PC-9 (cell line): ENCODE results near the gene NLRP12. TPM values are rescaled to one million over a fixed set of nuclear protein-coding genes. Genes with fewer than 3 reads are reported as not detected.

ENCODE experiments used
- BruUV-seq: library from RNA; stranded (reverse); fragments of 400-500 nt; replicated peaks from 2 replicates; lab custom pipeline; 2021; lab: Mats Ljungman, UMichigan
- CTCF ChIA-PET: fragments of 300-600 bp; sonication (Branson Sonifier 250); formaldehyde crosslinking; loops from one replicate; lab custom pipeline; 2022; ENCODE audit warnings: antibody characterized with exemption; lab: Charles Lee
- POLR2A ChIA-PET: fragments of 300-600 bp; sonication (Branson Sonifier 250); formaldehyde crosslinking; loops from one replicate; lab custom pipeline; 2022; ENCODE audit warnings: antibody characterized with exemption; ENCODE audit not compliant: unreplicated experiment; lab: Charles Lee
- DNase-seq, 2 experiments: peaks; one replicate each; pipeline versions ENCODE4 v3.0.0 to v3.0.0-alpha.2; 2015 to 2022; ENCODE audit warnings: mixed read lengths in 1 of 2
- H2AFZ ChIP-seq: fragments of 200-600 bp; sonication (generic); 2 replicates; pipeline ENCODE4 v1.8.1; 2017; ENCODE audit warnings: antibody characterized with exemption
- H3F3A ChIP-seq: fragments of 200-600 bp; sonication (generic); 2 replicates; pipeline ENCODE4 v1.8.1; 2017; ENCODE audit warnings: antibody characterized with exemption, mild to moderate bottlenecking, low read depth; ENCODE audit not compliant: insufficient read depth
- H3K27ac ChIP-seq: fragments of 200-600 bp; sonication (generic); 2 replicates; pipeline ENCODE4 v1.6.1; 2016; ENCODE audit warnings: mixed run types
- H3K27me3 ChIP-seq: fragments of 200-600 bp; sonication (generic); 2 replicates; pipeline ENCODE4 v1.6.1; 2016; ENCODE audit warnings: low read depth, mixed run types; ENCODE audit not compliant: insufficient read depth
- H3K36me3 ChIP-seq: fragments of 200-600 bp; sonication (generic); 2 replicates; pipeline ENCODE4 v1.6.1; 2016; ENCODE audit warnings: low read depth, mixed run types
- H3K4me1 ChIP-seq: fragments of 200-600 bp; sonication (generic); replicated peaks from 2 replicates; pipeline ENCODE4 v1.6.1; 2016; ENCODE audit warnings: mixed run types; ENCODE audit not compliant: insufficient read depth
- H3K4me2 ChIP-seq: fragments of 200-600 bp; sonication (generic); 2 replicates; pipeline ENCODE4 v1.6.1; 2017; ENCODE audit warnings: mixed run types
- H3K4me3 ChIP-seq: fragments of 200-600 bp; sonication (generic); 2 replicates; pipeline ENCODE4 v1.6.1; 2016; ENCODE audit warnings: mixed run types
- H3K79me2 ChIP-seq: fragments of 200-600 bp; sonication (generic); 2 replicates; pipeline ENCODE4 v1.6.1; 2017; ENCODE audit warnings: low read depth, mixed run types
- H3K9me2 ChIP-seq: fragments of 200-600 bp; sonication (generic); 2 replicates; pipeline ENCODE4 v1.8.1; 2017; ENCODE audit warnings: mild to moderate bottlenecking; ENCODE audit not compliant: insufficient read depth
- H3K9me3 ChIP-seq: fragments of 200-600 bp; sonication (generic); 2 replicates; pipeline ENCODE4 v1.8.1; 2016; ENCODE audit warnings: low read depth; ENCODE audit not compliant: insufficient read depth
- H4K20me1 ChIP-seq: fragments of 200-600 bp; sonication (generic); 2 replicates; pipeline ENCODE4 v1.8.1; 2017; ENCODE audit not compliant: insufficient read depth
- CTCF ChIP-seq: fragments of 200-600 bp; sonication (generic); conservative IDR thresholded peaks from 2 replicates; pipeline ENCODE4 v1.6.1; 2017; ENCODE audit warnings: mixed run types, antibody characterized with exemption, mild to moderate bottlenecking, moderate library complexity
- EZH2 ChIP-seq: fragments of 200-600 bp; sonication (generic); IDR thresholded peaks from 2 replicates; pipeline ENCODE4 v1.8.0; 2017; ENCODE audit warnings: antibody characterized with exemption, low read depth
- intact Hi-C: fragments of 100-400 bp; cut with micrococcal nuclease; formaldehyde crosslinking; loops from one replicate; pipeline ENCODE4 v1.10.0; 2022; ENCODE audit not compliant: unreplicated experiment
- total RNA-seq: library from RNA; stranded (reverse); gene quantifications from 2 replicates; pipeline ENCODE4 v1.2.3, GENCODE V29; 2021

NLRP12 gene
- total RNA-seq, 1 experiment from 2014 or later: 0.37 TPM

- no peak for DNase-seq
- CTCF ChIA-PET: interaction anchor here (0.7 kb wide), 1 partner anchor 112 kb away, joined by 4 read pairs; no protein-coding TSS in a partner anchor
- Histone ChIP-seq H3K4me1 (no peaks in the 10 kb centered on the region), H3K9me2 (no peaks in the 10 kb centered on the region), H3K36me3 (no peaks in the 10 kb centered on the region), H3F3A (peaks cover 6% of the 10 kb centered on the region; the same call in 1 of the 2 replicates), H4K20me1 (no peaks in the 10 kb centered on the region), H3K27ac (no peak overlapping the region), H3K79me2 (no peaks in the 10 kb centered on the region), H3K4me2 (no peak overlapping the region), H3K4me3 (no peak overlapping the region), H2AFZ (no peak overlapping the region), H3K27me3 (no peaks in the 10 kb centered on the region), H3K9me3 (no peaks in the 10 kb centered on the region)
- intact Hi-C loops: no loop called here
- BruUV-seq: no TSS peak
- TF ChIP-seq EZH2: no peak
- TF ChIP-seq CTCF: no peak
- POLR2A ChIA-PET: no interaction called here
These were observed 29.1 kb downstream of the NLRP12 start for GRCh38 chr19:53795019-53795418.

GRCh38 chr19:53792721-53793433 is 31.2 kb downstream of the NLRP12 start:
- Histone ChIP-seq H3K27ac (no peak overlapping the region), H3K36me3 (no peaks in the 10 kb centered on the region), H3K9me2 (no peaks in the 10 kb centered on the region), H3K79me2 (no peaks in the 10 kb centered on the region), H4K20me1 (no peaks in the 10 kb centered on the region), H3K4me2 (no peak overlapping the region), H2AFZ (no peak overlapping the region), H3K4me3 (no peak overlapping the region), H3F3A (peaks cover 6% of the 10 kb centered on the region; the same call in 1 of the 2 replicates), H3K9me3 (no peaks in the 10 kb centered on the region), H3K4me1 (no peaks in the 10 kb centered on the region), H3K27me3 (no peaks in the 10 kb centered on the region)
- ChIA-PET CTCF (interaction anchor here (0.5 to 1.2 kb wide), 18 partner anchors 14 to 689 kb away, joined by 3 to 42 read pairs (median 4); partner anchors contain the start of genes CNOT3 and PRKCG), POLR2A (interaction anchor here (0.6 to 0.7 kb wide), 3 partner anchors 32 to 249 kb away, joined by 3 to 8 read pairs (median 3); no protein-coding TSS in a partner anchor)
- peak; percentile 90 to 95 for DNase-seq
- intact Hi-C loops: loop anchor here (1.0 to 5.0 kb wide), 7 partner anchors 20 to 596 kb away; partner anchors contain the start of gene NDUFA3
- TF ChIP-seq CTCF (peak; percentile 99), EZH2 (no peak)
- no TSS peak for BruUV-seq

GRCh38 chr19:53789708-53790678 is 34.1 kb downstream of the NLRP12 start:
- no peaks in the 10 kb centered on the region for H3K9me2 ChIP-seq
- DNase-seq: no peak
- no peak overlapping the region for H3K4me2 ChIP-seq
- TF ChIP-seq CTCF: no peak
- H3K27me3 ChIP-seq: no peaks in the 10 kb centered on the region
- no peak overlapping the region for H2AFZ ChIP-seq
- H3K9me3 ChIP-seq: no peaks in the 10 kb centered on the region
- no TSS peak for BruUV-seq
- POLR2A ChIA-PET: no interaction called here
- CTCF ChIA-PET: no interaction called here
- peaks cover 8% of the 10 kb centered on the region for H3K4me1 ChIP-seq
- H3K36me3 ChIP-seq: no peaks in the 10 kb centered on the region
- H3K27ac ChIP-seq: no peak overlapping the region
- intact Hi-C loops: loop anchor here (5.0 kb wide), 2 partner anchors 232 to 593 kb away; no protein-coding TSS in a partner anchor
- peaks cover 13% of the 10 kb centered on the region; the same call in 1 of the 2 replicates for H3F3A ChIP-seq
- no peaks in the 10 kb centered on the region for H3K79me2 ChIP-seq
- no peak overlapping the region for H3K4me3 ChIP-seq
- no peaks in the 10 kb centered on the region for H4K20me1 ChIP-seq
